DOHH2 (cell line): ENCODE data around the gene GPRASP1.

Experiments
- H3F3A ChIP-seq: fragments of 200-600 bp; sonication (generic), shearing (Covaris generic); 2 replicates; pipeline ENCODE4 v1.6.0; 2016; ENCODE audit warnings: antibody characterized with exemption, mild to moderate bottlenecking; ENCODE audit not compliant: control insufficient read depth, insufficient read depth
- H3K27ac ChIP-seq: fragments of 200-600 bp; sonication (generic); 2 replicates; pipeline ENCODE4 v1.5.1; 2014; ENCODE audit warnings: low read depth, mild to moderate bottlenecking, low read length, moderate library complexity
- H3K27me3 ChIP-seq: fragments of 200-600 bp; sonication (generic); 2 replicates; pipeline ENCODE4 v1.6.1; 2014; ENCODE audit warnings: mild to moderate bottlenecking, low read length, mixed read lengths; ENCODE audit not compliant: control insufficient read depth
- H3K36me3 ChIP-seq: fragments of 200-600 bp; sonication (generic); 2 replicates; pipeline ENCODE4 v1.6.1; 2014; ENCODE audit warnings: mild to moderate bottlenecking, low read length, moderate library complexity, mixed read lengths; ENCODE audit not compliant: control insufficient read depth
- H3K4me1 ChIP-seq: fragments of 200-600 bp; sonication (generic); 2 replicates; pipeline ENCODE4 v1.6.1; 2014; ENCODE audit warnings: mild to moderate bottlenecking, low read length, mixed read lengths; ENCODE audit not compliant: control insufficient read depth
- H3K4me2 ChIP-seq: fragments of 200-600 bp; sonication (generic); 2 replicates; pipeline ENCODE4 v1.6.0; 2014; ENCODE audit warnings: mild to moderate bottlenecking, low read length, moderate library complexity
- H3K4me3 ChIP-seq: fragments of 200-600 bp; sonication (generic); 2 replicates; pipeline ENCODE4 v1.5.1; 2014; ENCODE audit warnings: mild to moderate bottlenecking, low read length, mixed read lengths
- H3K79me2 ChIP-seq: fragments of 200-600 bp; sonication (generic); 2 replicates; pipeline ENCODE4 v1.6.1; 2014; ENCODE audit warnings: mild to moderate bottlenecking, low read length, mixed read lengths; ENCODE audit not compliant: control insufficient read depth
- H3K9me2 ChIP-seq: fragments of 200-600 bp; sonication (generic); replicated peaks from 2 replicates; pipeline ENCODE4 v1.6.1; 2014; ENCODE audit warnings: mild to moderate bottlenecking, low read length, mixed read lengths; ENCODE audit not compliant: control insufficient read depth
- H3K9me3 ChIP-seq: fragments of 200-600 bp; sonication (generic); 2 replicates; pipeline ENCODE4 v1.6.1; 2014; ENCODE audit warnings: antibody characterized with exemption, low read length, mixed read lengths; ENCODE audit not compliant: control insufficient read depth, insufficient read depth
- H4K20me1 ChIP-seq: fragments of 200-600 bp; sonication (generic); 2 replicates; pipeline ENCODE4 v1.6.0; 2014; ENCODE audit warnings: low read depth, mild to moderate bottlenecking, antibody characterized with exemption, low read length, moderate library complexity; ENCODE audit not compliant: control insufficient read depth, insufficient read depth
- EZH2phosphoT487 ChIP-seq: fragments of 200-600 bp; sonication (generic); IDR thresholded peaks from 2 replicates; pipeline ENCODE4 v1.6.1; 2017; ENCODE audit warnings: borderline replicate concordance, mild to moderate bottlenecking, antibody characterized with exemption, low read length, moderate library complexity, mixed read lengths
- TF ChIP-seq, protein P1 (sequence below): fragments of 200-600 bp; sonication (generic); IDR thresholded peaks from one replicate; pipeline ENCODE4 v1.5.1; 2014; ENCODE audit warnings: antibody characterized with exemption, mild to moderate bottlenecking, low read depth, low read length; ENCODE audit not compliant: poor library complexity, severe bottlenecking

The GPRASP1 gene

DNA sequence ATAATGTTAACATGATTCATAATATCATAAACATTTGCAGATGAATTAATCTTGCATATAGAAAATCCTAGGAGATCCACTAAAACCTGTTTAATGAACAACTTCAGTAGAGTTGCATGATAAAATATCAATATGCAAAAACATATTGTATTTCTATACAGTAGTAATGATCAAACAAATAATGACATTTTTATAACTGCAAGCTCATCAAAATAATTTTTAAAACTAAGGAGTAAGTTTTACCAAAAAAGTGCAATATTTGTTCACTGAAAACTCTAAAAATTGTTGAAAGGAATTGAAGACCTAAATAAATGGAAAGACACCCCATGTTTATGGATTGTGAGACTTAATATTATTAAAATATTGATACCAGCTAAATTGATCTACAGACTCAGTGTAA lies 45.0 kb downstream of the GPRASP1 start:
- H3K79me2 ChIP-seq = no peaks in the 10 kb centered on the region
- H3K9me2 ChIP-seq = no peaks in the 10 kb centered on the region
- H3K27me3 ChIP-seq = no peaks in the 10 kb centered on the region
- no peaks in the 10 kb centered on the region for H4K20me1 ChIP-seq
- no peaks in the 10 kb centered on the region for H3K36me3 ChIP-seq
- no peak overlapping the region for H3K4me3 ChIP-seq
- no peaks in the 10 kb centered on the region for H3K9me3 ChIP-seq
- H3F3A ChIP-seq = no peaks in the 10 kb centered on the region
- TF ChIP-seq, protein P1, sequence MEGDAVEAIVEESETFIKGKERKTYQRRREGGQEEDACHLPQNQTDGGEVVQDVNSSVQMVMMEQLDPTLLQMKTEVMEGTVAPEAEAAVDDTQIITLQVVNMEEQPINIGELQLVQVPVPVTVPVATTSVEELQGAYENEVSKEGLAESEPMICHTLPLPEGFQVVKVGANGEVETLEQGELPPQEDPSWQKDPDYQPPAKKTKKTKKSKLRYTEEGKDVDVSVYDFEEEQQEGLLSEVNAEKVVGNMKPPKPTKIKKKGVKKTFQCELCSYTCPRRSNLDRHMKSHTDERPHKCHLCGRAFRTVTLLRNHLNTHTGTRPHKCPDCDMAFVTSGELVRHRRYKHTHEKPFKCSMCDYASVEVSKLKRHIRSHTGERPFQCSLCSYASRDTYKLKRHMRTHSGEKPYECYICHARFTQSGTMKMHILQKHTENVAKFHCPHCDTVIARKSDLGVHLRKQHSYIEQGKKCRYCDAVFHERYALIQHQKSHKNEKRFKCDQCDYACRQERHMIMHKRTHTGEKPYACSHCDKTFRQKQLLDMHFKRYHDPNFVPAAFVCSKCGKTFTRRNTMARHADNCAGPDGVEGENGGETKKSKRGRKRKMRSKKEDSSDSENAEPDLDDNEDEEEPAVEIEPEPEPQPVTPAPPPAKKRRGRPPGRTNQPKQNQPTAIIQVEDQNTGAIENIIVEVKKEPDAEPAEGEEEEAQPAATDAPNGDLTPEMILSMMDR = no peak
- no peak for TF ChIP-seq EZH2phosphoT487
- H3K4me2 ChIP-seq = no peak overlapping the region
- H3K27ac ChIP-seq = no peak overlapping the region
- no peaks in the 10 kb centered on the region for H3K4me1 ChIP-seq

DNA sequence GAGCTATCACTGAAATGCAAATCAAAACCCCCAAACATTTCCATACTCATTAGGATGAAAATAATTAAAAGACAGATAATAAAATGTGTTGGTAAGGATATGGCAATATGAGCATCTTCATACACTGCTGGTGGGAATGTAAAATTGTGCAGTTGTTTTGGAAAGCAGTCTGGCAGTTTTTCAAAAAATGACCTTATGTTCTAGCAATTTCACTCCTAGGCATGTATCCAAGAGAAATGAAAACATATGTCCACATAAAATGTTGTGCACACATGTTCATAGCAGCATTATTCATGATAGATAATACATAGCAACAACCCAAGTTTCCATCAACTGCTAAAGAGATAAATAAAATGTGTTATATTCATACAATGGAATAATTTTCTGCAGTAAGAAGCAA lies 46.2 kb downstream of the GPRASP1 start:
- Histone ChIP-seq H3F3A (no peaks in the 10 kb centered on the region), H3K4me2 (no peak overlapping the region), H3K9me2 (no peaks in the 10 kb centered on the region), H3K4me1 (no peaks in the 10 kb centered on the region), H3K27ac (no peak overlapping the region), H3K9me3 (no peaks in the 10 kb centered on the region), H3K27me3 (no peaks in the 10 kb centered on the region), H4K20me1 (no peaks in the 10 kb centered on the region), H3K36me3 (no peaks in the 10 kb centered on the region), H3K79me2 (no peaks in the 10 kb centered on the region), H3K4me3 (no peak overlapping the region)
- no peak for TF ChIP-seq EZH2phosphoT487
- TF ChIP-seq, protein P1 = no peak
